ENCODE data around the gene FXYD4.
A peak's percentile ranks its signal among the peaks of the same experiment; 100 is the strongest.
"Not testable (repeated sequence)": the region's sequence is repeated elsewhere in the genome, so short reads cannot be mapped to it uniquely, and the experiment has no call there.

Gene FXYD4

GRCh38 chr10:43371418-43371817, at the start of gene FXYD4:
TSS of gene FXYD4 (plus strand) at chr10:43371636. CDS start at chr10:43373747, 2,111 bp downstream.
- no peak for DNase-seq (ENCODE audit: low spot score in 2 of 2)
- Mint-ChIP-seq H3K9me3 (no peaks in the 10 kb centered on the region), H3K27me3 (no peaks in the 10 kb centered on the region), H3K4me3 (no peak within 1 kb of the TSS), H3K27ac (no peak within 1 kb of the TSS), H3K4me1 (no peaks in the 10 kb centered on the region), H3K36me3 (no peaks in the 10 kb centered on the region)
- ATAC-seq (ENCODE audit: low read depth), result no peak

- peaks cover 6% of the 10 kb centered on the region for H3K4me1 Mint-ChIP-seq
- ATAC-seq (ENCODE audit: low read depth) (no peak), DNase-seq (ENCODE audit: low spot score in 2 of 2) (no peak)
- H3K9me3 Mint-ChIP-seq, result no peaks in the 10 kb centered on the region
- H3K27me3 Mint-ChIP-seq, result peaks cover 12% of the 10 kb centered on the region
- peak overlapping the region; percentile 5 for H3K4me3 Mint-ChIP-seq
- H3K36me3 Mint-ChIP-seq, result no peaks in the 10 kb centered on the region
- no peak overlapping the region for H3K27ac Mint-ChIP-seq
Measured at GRCh38 chr10:43322331-43322730, 49.1 kb upstream of the FXYD4 start.

GRCh38 chr10:43322769-43323168, 48.7 kb upstream of the FXYD4 start:
- Mint-ChIP-seq H3K4me3 (no peak overlapping the region), H3K27ac (no peak overlapping the region), H3K36me3 (no peaks in the 10 kb centered on the region), H3K4me1 (peaks cover 6% of the 10 kb centered on the region), H3K9me3 (no peaks in the 10 kb centered on the region), H3K27me3 (peaks cover 12% of the 10 kb centered on the region)
- DNase-seq (ENCODE audit: low spot score in 2 of 2), result peak; percentile 19 to 31
- ATAC-seq (ENCODE audit: low read depth), result peak; percentile 86

GRCh38 chr10:43323245-43323644, 48.2 kb upstream of the FXYD4 start:
- Mint-ChIP-seq H3K9me3 (no peaks in the 10 kb centered on the region), H3K36me3 (no peaks in the 10 kb centered on the region), H3K4me1 (peaks cover 6% of the 10 kb centered on the region), H3K27me3 (peaks cover 13% of the 10 kb centered on the region), H3K27ac (no peak overlapping the region), H3K4me3 (no peak overlapping the region)
- ATAC-seq (ENCODE audit: low read depth) (no peak), DNase-seq (ENCODE audit: low spot score in 2 of 2) (no peak)

GRCh38 chr10:43324876-43325275, 46.6 kb upstream of the FXYD4 start:
- Mint-ChIP-seq H3K4me3 (no peak overlapping the region), H3K9me3 (no peaks in the 10 kb centered on the region), H3K27ac (no peak overlapping the region), H3K36me3 (no peaks in the 10 kb centered on the region), H3K4me1 (peaks cover 6% of the 10 kb centered on the region), H3K27me3 (peaks cover 12% of the 10 kb centered on the region)
- DNase-seq (ENCODE audit: low spot score in 2 of 2), result no peak
- no peak for ATAC-seq (ENCODE audit: low read depth)

GRCh38 chr10:43327171-43327570, 44.3 kb upstream of the FXYD4 start:
- H3K36me3 Mint-ChIP-seq, result no peaks in the 10 kb centered on the region
- H3K4me3 Mint-ChIP-seq, result no peak overlapping the region
- no peak overlapping the region for H3K27ac Mint-ChIP-seq
- H3K9me3 Mint-ChIP-seq, result no peaks in the 10 kb centered on the region
- ATAC-seq (ENCODE audit: low read depth) (no peak), DNase-seq (ENCODE audit: low spot score in 2 of 2) (no peak)
- peaks cover 11% of the 10 kb centered on the region for H3K4me1 Mint-ChIP-seq
- peaks cover 13% of the 10 kb centered on the region for H3K27me3 Mint-ChIP-seq

GRCh38 chr10:43327986-43328385, 43.5 kb upstream of the FXYD4 start:
- no peak overlapping the region for H3K4me3 Mint-ChIP-seq
- ATAC-seq (ENCODE audit: low read depth) (no peak), DNase-seq (ENCODE audit: low spot score in 2 of 2) (no peak)
- H3K27ac Mint-ChIP-seq, result no peak overlapping the region
- peaks cover 7% of the 10 kb centered on the region for H3K4me1 Mint-ChIP-seq
- H3K9me3 Mint-ChIP-seq, result no peaks in the 10 kb centered on the region
- peaks cover 14% of the 10 kb centered on the region for H3K27me3 Mint-ChIP-seq
- H3K36me3 Mint-ChIP-seq, result no peaks in the 10 kb centered on the region

GRCh38 chr10:43328810-43329209, 42.6 kb upstream of the FXYD4 start:
- not testable (repeated sequence) for H3K36me3 Mint-ChIP-seq; H3K4me1 Mint-ChIP-seq; H3K4me3 Mint-ChIP-seq; H3K9me3 Mint-ChIP-seq; DNase-seq (ENCODE audit: low spot score in 2 of 2); ATAC-seq (ENCODE audit: low read depth); H3K27ac Mint-ChIP-seq
- peaks cover 12% of the 10 kb centered on the region for H3K27me3 Mint-ChIP-seq

GRCh38 chr10:43329246-43329885, 42.1 kb upstream of the FXYD4 start:
- not testable (repeated sequence) for H3K4me1 Mint-ChIP-seq; H3K27ac Mint-ChIP-seq; H3K9me3 Mint-ChIP-seq; H3K36me3 Mint-ChIP-seq; ATAC-seq (ENCODE audit: low read depth); H3K4me3 Mint-ChIP-seq; DNase-seq (ENCODE audit: low spot score in 2 of 2)
- H3K27me3 Mint-ChIP-seq, result peaks cover 12% of the 10 kb centered on the region

GRCh38 chr10:43330049-43330823, 41.2 kb upstream of the FXYD4 start:
- peaks cover 12% of the 10 kb centered on the region for H3K27me3 Mint-ChIP-seq
- ATAC-seq (ENCODE audit: low read depth); DNase-seq (ENCODE audit: low spot score in 2 of 2); H3K4me1 Mint-ChIP-seq; H3K27ac Mint-ChIP-seq; H3K36me3 Mint-ChIP-seq; H3K4me3 Mint-ChIP-seq; H3K9me3 Mint-ChIP-seq: not testable (repeated sequence)

- peaks cover 12% of the 10 kb centered on the region for H3K27me3 Mint-ChIP-seq
- not testable (repeated sequence) for H3K4me1 Mint-ChIP-seq; H3K4me3 Mint-ChIP-seq; H3K9me3 Mint-ChIP-seq; ATAC-seq (ENCODE audit: low read depth); H3K27ac Mint-ChIP-seq; H3K36me3 Mint-ChIP-seq; DNase-seq (ENCODE audit: low spot score in 2 of 2)
Measured at GRCh38 chr10:43330824-43331127, 40.7 kb upstream of the FXYD4 start.

- no peak overlapping the region for H3K4me3 Mint-ChIP-seq
- DNase-seq (ENCODE audit: low spot score in 2 of 2) (no peak), ATAC-seq (ENCODE audit: low read depth) (no peak)
- H3K9me3 Mint-ChIP-seq, result no peaks in the 10 kb centered on the region
- H3K4me1 Mint-ChIP-seq, result peaks cover 7% of the 10 kb centered on the region
- H3K27ac Mint-ChIP-seq, result no peak overlapping the region
- H3K27me3 Mint-ChIP-seq, result peaks cover 24% of the 10 kb centered on the region
- H3K36me3 Mint-ChIP-seq, result no peaks in the 10 kb centered on the region
Measured at GRCh38 chr10:43333653-43334052, 37.8 kb upstream of the FXYD4 start.

- Mint-ChIP-seq H3K9me3 (no peaks in the 10 kb centered on the region), H3K27me3 (peaks cover 41% of the 10 kb centered on the region), H3K4me1 (peaks cover 11% of the 10 kb centered on the region), H3K36me3 (no peaks in the 10 kb centered on the region), H3K4me3 (no peak overlapping the region), H3K27ac (no peak overlapping the region)
- no peak for ATAC-seq (ENCODE audit: low read depth)
- DNase-seq (ENCODE audit: low spot score in 2 of 2), result no peak
Measured at GRCh38 chr10:43336061-43336460, 35.4 kb upstream of the FXYD4 start.

GRCh38 chr10:43336641-43337318, 34.7 kb upstream of the FXYD4 start:
- H3K9me3 Mint-ChIP-seq, result no peaks in the 10 kb centered on the region
- ATAC-seq (ENCODE audit: low read depth), result no peak
- peaks cover 42% of the 10 kb centered on the region for H3K27me3 Mint-ChIP-seq
- H3K4me3 Mint-ChIP-seq, result no peak overlapping the region
- peaks cover 9% of the 10 kb centered on the region for H3K4me1 Mint-ChIP-seq
- no peaks in the 10 kb centered on the region for H3K36me3 Mint-ChIP-seq
- no peak overlapping the region for H3K27ac Mint-ChIP-seq
- no peak for DNase-seq (ENCODE audit: low spot score in 2 of 2)

Data from memory B cell (primary cell).